Urothelium cell line (cell line): ENCODE results near the gene SLC44A1.

Experiments
- DNase-seq: peaks from one replicate; pipeline ENCODE4 v3.0.0; 2011; ENCODE audit warnings: low spot score, mixed read lengths
- FAIRE-seq: peaks from 2 replicates; lab custom pipeline; 2011; peaks lifted over from hg19 to GRCh38; lab: Jason Lieb, UNC

The SLC44A1 gene

DNA sequence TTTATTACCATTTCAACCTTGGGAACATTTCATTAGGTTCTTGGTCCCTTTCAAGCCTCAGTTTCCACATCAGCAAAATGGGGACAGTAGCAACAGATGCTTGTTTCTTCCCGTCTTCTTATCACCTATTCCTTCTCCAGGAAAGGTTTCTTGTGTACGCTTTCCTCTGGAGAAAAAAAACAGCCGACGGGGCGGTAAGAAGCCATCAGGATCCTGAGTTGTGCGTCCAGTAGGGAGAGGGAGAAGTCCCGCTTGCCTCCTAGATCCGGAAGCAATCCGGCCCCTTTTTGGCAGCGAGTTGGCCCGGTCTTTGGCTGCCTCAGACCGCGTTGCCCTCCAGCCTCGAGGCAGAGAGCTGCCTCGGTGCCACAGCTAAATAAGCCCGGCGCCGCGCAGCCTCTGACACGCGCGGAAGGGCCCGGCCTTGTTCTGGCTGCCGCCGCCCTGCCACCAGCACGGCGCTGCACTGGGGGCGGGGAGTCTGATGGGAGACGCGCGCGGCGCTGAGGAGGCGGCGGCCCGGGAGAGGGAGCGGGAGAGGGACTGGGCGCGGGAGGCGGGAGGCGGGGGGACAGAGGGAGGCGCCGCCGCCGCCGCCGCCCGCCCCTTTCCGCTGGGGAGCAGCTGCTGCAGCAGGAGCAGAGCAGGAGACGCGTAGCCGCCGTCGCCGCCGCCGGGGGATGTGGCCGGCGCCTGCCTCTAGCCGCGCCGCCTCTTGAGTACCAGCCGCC, at the start of gene SLC44A1:
SLC44A1 (plus strand) TSS at position 649 of the 731 bp plus-strand sequence. CDS start 218 bp downstream, outside the sequence.
- FAIRE-seq = peak; percentile 93
- DNase-seq = peak; percentile 94

- DNase-seq = no peak
- no peak for FAIRE-seq
Measured at GRCh38 chr9:105195259-105195658, 49.2 kb upstream of the SLC44A1 start.

- FAIRE-seq (no peak), DNase-seq (no peak)
Measured at GRCh38 chr9:105198023-105198422, 46.4 kb upstream of the SLC44A1 start.

DNA sequence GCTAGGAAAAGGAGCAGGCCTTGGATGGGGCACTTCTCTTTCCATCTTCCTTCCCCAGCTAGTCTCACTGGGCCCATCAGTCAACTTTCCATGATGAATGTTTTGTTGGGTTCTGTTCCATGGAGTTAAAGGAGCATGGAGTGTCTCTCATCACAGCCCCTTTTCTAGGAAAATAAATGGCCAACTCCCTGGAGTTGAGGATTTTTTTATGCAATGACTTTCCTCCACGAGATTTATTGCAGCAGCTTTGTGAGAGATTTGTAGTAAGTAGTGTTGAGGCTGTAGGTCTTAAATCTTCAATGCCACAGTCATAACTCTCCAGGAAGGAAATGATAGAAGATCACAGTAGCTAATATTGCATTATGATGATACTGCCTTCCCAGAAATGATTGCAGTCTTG, 45.6 kb upstream of the SLC44A1 start:
- DNase-seq (no peak), FAIRE-seq (no peak)

DNA sequence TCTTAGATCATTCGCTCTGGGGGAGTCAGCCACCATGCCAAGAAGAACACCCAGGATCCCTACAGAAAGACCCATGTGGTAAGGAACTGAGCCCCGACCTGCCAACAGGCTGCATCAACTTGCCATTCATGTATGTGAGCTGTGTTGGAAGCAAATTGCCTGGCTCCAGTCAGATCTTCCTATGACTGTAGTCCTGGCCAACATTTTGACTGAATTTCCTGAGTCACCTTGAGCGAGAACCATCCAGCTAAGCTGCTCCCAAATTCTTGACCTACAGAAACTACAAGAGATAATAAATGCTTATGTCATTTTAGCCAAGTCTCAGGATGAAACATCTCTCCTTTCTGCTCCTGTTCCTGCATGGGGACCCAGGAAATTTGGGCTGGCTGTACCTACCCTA, 40.0 kb upstream of the SLC44A1 start:
- no peak for FAIRE-seq

DNA sequence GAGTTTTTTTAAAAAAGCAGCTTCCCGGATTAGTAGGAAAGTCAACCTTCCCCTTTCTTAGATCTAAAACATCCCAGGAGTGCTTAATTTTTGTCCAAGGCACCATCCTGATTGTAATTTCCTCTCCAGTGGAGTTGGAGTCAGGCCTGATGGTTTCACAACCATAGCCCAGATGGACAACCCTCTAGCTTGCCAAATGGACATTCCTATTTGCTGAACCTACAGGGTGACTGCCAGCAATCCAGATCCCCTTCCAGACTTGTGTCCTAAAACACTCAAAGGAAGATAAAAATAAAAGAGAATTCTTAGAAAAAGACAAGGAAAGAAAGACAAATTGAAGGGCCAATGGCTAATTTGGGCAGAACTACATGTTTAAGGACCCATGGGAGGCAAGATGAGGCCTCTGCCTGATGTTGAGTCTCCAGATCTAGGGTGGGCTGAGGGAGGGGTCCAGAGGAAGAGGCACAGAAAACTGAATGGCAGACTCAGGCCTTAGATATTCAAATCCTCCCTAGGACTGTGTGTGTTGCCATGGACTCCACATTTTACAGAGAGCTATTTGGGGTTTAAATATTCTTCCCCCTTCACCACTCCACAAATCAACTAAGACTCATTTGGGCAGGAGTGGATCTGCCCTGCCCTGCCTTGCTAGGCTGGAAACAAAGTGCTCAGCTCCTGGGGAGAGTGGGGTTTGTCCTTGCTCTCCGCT, 38.5 kb upstream of the SLC44A1 start:
- no peak for FAIRE-seq
- no peak for DNase-seq

More for the DNA sequence above, 40.0 kb upstream of the SLC44A1 start:
- DNase-seq = no peak

GRCh38 chr9:105206496-105206820, 38.0 kb upstream of the SLC44A1 start:
- no peak for DNase-seq
- FAIRE-seq = no peak

DNA sequence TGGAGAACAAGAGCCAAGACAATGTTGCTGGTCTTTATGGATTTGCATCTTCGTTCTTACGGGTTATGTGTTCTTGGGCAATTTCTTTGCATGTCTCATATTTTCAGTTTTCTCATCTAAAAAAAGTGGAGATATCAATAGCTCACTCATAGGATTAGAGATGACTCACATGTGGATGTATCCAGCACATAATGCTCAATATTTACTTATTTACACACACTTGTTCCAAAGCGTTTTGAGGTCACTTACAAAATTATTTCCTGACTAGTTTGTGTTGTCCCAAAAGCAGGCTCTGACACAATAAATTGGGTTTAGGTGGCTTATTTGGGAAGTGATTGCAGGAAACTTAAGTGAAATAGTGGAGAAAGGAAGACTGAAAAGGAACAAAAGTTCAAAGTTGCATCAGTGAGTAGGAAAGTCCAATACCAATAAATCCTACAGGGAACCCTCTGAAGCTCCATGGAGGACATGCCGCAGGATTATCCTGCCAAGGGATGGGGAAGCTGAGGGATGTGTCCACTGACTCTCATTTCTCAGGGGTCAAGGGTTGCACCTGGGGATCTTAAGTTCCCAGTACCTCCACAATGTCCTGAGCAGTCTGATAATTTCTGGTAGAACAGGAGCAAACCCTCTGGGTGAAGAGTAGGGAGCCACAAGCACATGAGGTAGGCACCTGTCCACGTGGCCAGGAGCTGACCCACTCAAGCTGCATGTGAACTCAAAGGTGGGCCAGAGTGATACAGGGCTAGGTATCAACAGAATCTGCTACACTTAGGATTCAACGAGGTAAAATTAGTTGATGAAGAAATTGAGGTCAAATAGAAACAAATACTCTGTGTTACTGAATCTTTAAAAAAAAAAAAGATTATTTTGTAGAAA, 37.4 kb upstream of the SLC44A1 start:
- no peak for DNase-seq
- FAIRE-seq = no peak

DNA sequence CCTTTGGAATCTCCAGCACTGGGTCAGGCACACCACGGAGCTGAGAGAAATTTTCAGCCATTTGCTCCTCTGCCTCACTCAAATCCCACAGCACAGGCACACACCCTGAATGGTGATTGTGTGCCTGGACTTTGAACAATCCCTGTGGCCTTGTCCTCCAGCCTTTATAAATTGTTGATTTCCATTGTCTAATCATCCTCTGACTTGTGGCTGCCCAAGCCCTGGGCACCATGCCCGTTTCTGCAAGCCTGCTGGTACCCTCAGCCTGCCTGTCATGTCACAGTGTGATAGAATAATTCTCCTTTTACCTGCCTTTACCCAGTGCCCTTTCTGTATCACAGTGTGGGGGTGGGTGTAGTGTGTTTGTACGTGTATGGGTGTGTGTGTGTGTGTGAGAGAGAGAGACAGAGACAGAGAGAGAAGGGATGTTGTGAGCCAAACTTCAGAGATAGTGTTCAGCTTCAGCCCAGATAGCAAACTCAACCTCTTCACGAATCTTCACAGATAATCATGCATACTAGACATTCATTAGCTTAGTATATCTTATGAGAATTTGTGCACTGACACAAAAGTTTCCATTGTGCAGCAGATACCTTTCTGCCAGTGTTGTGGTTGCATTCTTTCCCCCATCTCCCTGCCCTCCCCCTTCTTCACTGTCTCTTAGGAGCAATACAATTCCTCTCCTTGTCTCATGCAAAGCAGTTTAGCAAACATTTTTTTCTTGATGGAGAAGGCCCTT, 27.8 kb upstream of the SLC44A1 start:
- DNase-seq (peak; percentile 29), FAIRE-seq (no peak)

- no peak for FAIRE-seq
- no peak for DNase-seq
Measured at GRCh38 chr9:105218673-105219072, 25.8 kb upstream of the SLC44A1 start.

- DNase-seq (no peak), FAIRE-seq (no peak)
Measured at GRCh38 chr9:105219291-105219805, 25.1 kb upstream of the SLC44A1 start.

- no peak for DNase-seq
- no peak for FAIRE-seq
Measured at GRCh38 chr9:105220451-105220850, 24.0 kb upstream of the SLC44A1 start.

- DNase-seq = no peak
- FAIRE-seq = no peak
Measured at GRCh38 chr9:105223544-105224140, 20.8 kb upstream of the SLC44A1 start.

DNA sequence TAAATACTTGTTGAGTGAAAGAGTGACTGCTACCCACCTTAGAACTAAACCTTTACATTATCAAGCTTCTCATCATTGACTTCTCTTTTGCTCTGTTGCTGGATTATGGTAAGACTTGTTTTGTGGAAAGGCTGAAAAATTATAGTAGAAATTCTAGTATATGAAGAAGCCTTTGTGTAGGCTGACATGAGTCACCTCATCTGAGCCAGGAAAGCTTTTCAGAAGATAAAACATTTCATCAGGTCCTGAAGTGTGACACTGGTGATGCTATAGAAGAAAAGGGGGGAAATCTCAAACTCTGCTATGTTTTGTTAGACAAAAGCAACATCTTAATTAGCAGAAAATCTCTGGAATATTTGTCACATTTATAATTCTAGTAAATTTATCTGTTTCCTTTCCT, 18.4 kb upstream of the SLC44A1 start:
- no peak for DNase-seq
- FAIRE-seq = no peak

GRCh38 chr9:105232207-105232606, 12.2 kb upstream of the SLC44A1 start:
- no peak for FAIRE-seq

GRCh38 chr9:105233873-105234272, 10.6 kb upstream of the SLC44A1 start:
- DNase-seq (no peak), FAIRE-seq (no peak)

More at GRCh38 chr9:105232207-105232606, 12.2 kb upstream of the SLC44A1 start:
- DNase-seq = peak; percentile 13

GRCh38 chr9:105236261-105236660, 8.2 kb upstream of the SLC44A1 start:
- FAIRE-seq = no peak

DNA sequence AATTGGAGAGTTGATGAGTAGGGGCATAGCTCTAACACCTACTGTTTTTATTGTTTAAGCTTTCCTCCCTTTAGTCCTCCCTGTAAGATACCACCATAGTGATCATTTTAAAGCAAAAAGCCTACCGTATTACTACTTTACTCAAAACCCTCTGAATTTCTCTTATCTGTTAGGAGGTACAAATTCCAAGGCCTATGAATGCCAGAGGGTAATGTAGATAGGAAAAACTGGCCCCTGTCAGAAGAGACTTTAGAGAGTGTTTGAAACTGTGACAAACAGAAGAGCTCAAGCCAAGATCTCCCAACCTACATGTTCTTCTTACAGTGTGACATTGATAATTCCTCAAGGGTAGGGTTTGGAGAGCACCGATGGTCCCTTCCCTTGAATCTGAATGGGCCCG, 7.2 kb upstream of the SLC44A1 start:
- DNase-seq (no peak), FAIRE-seq (no peak)

More at GRCh38 chr9:105236261-105236660, 8.2 kb upstream of the SLC44A1 start:
- DNase-seq = no peak

- DNase-seq (no peak), FAIRE-seq (no peak)
Measured at GRCh38 chr9:105238302-105238701, 6.1 kb upstream of the SLC44A1 start.
